HG02798 (cell line): ENCODE data around the gene SPIRE1.

ENCODE experiments used
- ATAC-seq: cut with Tn5 transposase; IDR thresholded peaks from one replicate; pipeline ENCODE4 v1.9.1; 2021; ENCODE audit warnings: mild to moderate bottlenecking; ENCODE audit not compliant: unreplicated experiment, poor library complexity

Gene SPIRE1

GRCh38 chr18:12461326-12461725 is 196.6 kb downstream of the SPIRE1 start:
- no peak for ATAC-seq

GRCh38 chr18:12460874-12461273 is 197.0 kb downstream of the SPIRE1 start:
- no peak for ATAC-seq

GRCh38 chr18:12458771-12459170 is 199.1 kb downstream of the SPIRE1 start:
- ATAC-seq, result no peak

GRCh38 chr18:12456441-12456840 is 201.5 kb downstream of the SPIRE1 start:
- no peak for ATAC-seq

- no peak for ATAC-seq
These were observed 202.4 kb downstream of the SPIRE1 start for GRCh38 chr18:12455496-12455895.

GRCh38 chr18:12452784-12453183 is 205.1 kb downstream of the SPIRE1 start:
- ATAC-seq, result no peak

GRCh38 chr18:12451428-12451827 is 206.5 kb downstream of the SPIRE1 start:
- no peak for ATAC-seq

GRCh38 chr18:12449051-12449785 is 208.7 kb downstream of the SPIRE1 start:
- no peak for ATAC-seq

GRCh38 chr18:12445554-12445953 is 212.4 kb downstream of the SPIRE1 start:
- ATAC-seq, result no peak

- ATAC-seq, result no peak
These were observed 214.4 kb downstream of the SPIRE1 start for GRCh38 chr18:12443551-12443950.

- ATAC-seq, result no peak
These were observed 215.0 kb downstream of the SPIRE1 start for GRCh38 chr18:12442946-12443345.

- no peak for ATAC-seq
These were observed 216.4 kb downstream of the SPIRE1 start for GRCh38 chr18:12441475-12442034.

GRCh38 chr18:12438257-12438656 is 219.7 kb downstream of the SPIRE1 start:
- no peak for ATAC-seq

- no peak for ATAC-seq
These were observed 222.0 kb downstream of the SPIRE1 start for GRCh38 chr18:12435867-12436266.

GRCh38 chr18:12434541-12434929 is 223.4 kb downstream of the SPIRE1 start:
- no peak for ATAC-seq

- ATAC-seq, result no peak
These were observed 223.9 kb downstream of the SPIRE1 start for GRCh38 chr18:12433829-12434540.

- no peak for ATAC-seq
These were observed 225.0 kb downstream of the SPIRE1 start for GRCh38 chr18:12432881-12433280.

- no peak for ATAC-seq
These were observed 225.7 kb downstream of the SPIRE1 start for GRCh38 chr18:12432196-12432595.

GRCh38 chr18:12431561-12431960 is 226.3 kb downstream of the SPIRE1 start:
- no peak for ATAC-seq

GRCh38 chr18:12430137-12430990 is 227.5 kb downstream of the SPIRE1 start:
- ATAC-seq, result no peak

GRCh38 chr18:12429556-12429955 is 228.4 kb downstream of the SPIRE1 start:
- ATAC-seq, result no peak
